Keratinocyte (primary cell): ENCODE data around the gene P2RX3.

Source experiments
- EZH2 ChIP-seq: IDR thresholded peaks from one replicate; pipeline ENCODE4 v1.6.1; 2012; ENCODE audit warnings: inconsistent platforms, mild to moderate bottlenecking, low read length, moderate library complexity
- TF ChIP-seq, protein P1 (sequence below), 3 experiments: IDR thresholded peaks in 1 of 3; conservative IDR thresholded peaks in 1 of 3; optimal IDR thresholded peaks in 1 of 3; 2 replicates in 2 of 3; 3 replicates in 1 of 3; pipeline versions ENCODE3 to v1.5.1; 2011; ENCODE audit warnings: low read length in 3 of 3, mild to moderate bottlenecking in 3 of 3, moderate library complexity in 2 of 3, control low read depth in 1 of 3, inconsistent platforms in 1 of 3; ENCODE audit not compliant: insufficient read depth in 2 of 3; ENCODE audit errors: extremely low read depth in 1 of 3

DNA sequence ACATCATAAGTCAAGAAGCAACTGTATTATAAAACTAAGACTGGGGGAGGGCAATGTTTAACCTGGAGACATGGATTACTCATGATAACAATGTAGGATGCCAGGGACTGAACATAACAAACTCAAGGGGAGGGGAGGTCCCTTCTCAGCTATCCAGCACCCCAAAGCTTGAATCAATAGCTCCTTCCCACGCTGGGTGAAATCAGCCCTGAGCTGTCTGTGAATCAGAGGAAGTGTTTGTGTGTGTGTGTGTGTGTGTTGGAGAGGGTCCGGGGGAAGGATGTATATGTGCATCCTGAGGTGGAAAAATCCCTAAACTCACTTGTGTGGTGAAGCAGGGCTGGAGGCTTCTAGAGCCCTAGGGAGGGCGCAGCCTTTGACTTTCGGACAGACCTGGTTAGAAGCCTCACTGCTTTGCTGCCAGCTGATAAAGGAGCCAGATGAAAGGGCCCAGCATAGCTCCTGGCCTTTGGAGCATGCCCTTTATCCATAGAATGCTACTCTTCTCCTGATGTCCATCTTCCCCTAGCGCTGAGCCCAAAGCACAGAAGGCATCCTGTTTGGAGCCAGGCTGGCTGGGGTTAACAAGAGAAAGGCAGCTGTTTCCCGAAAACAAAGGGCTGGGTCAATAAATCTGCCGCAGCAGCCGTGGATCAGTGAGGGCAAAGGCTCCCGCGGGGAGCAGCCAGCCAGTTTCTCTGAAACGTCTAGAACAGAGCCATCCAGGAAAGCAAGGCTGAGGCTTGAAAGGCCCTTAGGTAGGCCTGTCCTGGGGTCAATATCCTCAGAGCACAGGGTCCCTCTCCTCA is 49.2 kb upstream of the P2RX3 start:
- TF ChIP-seq, protein P1, sequence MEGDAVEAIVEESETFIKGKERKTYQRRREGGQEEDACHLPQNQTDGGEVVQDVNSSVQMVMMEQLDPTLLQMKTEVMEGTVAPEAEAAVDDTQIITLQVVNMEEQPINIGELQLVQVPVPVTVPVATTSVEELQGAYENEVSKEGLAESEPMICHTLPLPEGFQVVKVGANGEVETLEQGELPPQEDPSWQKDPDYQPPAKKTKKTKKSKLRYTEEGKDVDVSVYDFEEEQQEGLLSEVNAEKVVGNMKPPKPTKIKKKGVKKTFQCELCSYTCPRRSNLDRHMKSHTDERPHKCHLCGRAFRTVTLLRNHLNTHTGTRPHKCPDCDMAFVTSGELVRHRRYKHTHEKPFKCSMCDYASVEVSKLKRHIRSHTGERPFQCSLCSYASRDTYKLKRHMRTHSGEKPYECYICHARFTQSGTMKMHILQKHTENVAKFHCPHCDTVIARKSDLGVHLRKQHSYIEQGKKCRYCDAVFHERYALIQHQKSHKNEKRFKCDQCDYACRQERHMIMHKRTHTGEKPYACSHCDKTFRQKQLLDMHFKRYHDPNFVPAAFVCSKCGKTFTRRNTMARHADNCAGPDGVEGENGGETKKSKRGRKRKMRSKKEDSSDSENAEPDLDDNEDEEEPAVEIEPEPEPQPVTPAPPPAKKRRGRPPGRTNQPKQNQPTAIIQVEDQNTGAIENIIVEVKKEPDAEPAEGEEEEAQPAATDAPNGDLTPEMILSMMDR (optimal IDR thresholded peaks at IDR 0.05 in 1 of 3, IDR thresholded peaks at IDR 0.05 in 1 of 3, conservative IDR thresholded peaks at IDR 0.05 in 1 of 3; ENCODE audit: extremely low read depth in 1 of 3, insufficient read depth in 2 of 3, low read length in 3 of 3) = no peak
- no peak for TF ChIP-seq EZH2
